MCF 10A (cell line): ENCODE results near the gene ZBTB12. TPM values are rescaled to one million over a fixed set of nuclear protein-coding genes. Genes with fewer than 3 reads are reported as not detected.

ENCODE experiments used
- BruUV-seq: library from RNA; stranded (reverse); fragments of 400-500 nt; replicated peaks from 2 replicates; lab custom pipeline; 2021; lab: Mats Ljungman, UMichigan
- CTCF ChIA-PET: fragments of 300-600 bp; sonication (Branson Sonifier 250); formaldehyde crosslinking; extraction: SDS; loops from one replicate; lab custom pipeline; 2021; ENCODE audit warnings: antibody characterized with exemption, inconsistent platforms; lab: Yijun Ruan, JAX
- POLR2A ChIA-PET: fragments of 300-600, 350-650 bp; sonication (Branson Sonifier 250); formaldehyde crosslinking; extraction: SDS; loops from one replicate; lab custom pipeline; 2020; ENCODE audit warnings: antibody characterized with exemption, inconsistent platforms; lab: Yijun Ruan, JAX
- DNase-seq: peaks from one replicate; pipeline ENCODE4 v3.0.0-alpha.2; 2018; ENCODE audit not compliant: unreplicated experiment
- H3K27ac Mint-ChIP-seq: one replicate; pipeline ENCODE4 v1.8.0; 2022; ENCODE audit warnings: mild to moderate bottlenecking, low read depth, mixed read lengths; ENCODE audit not compliant: unreplicated experiment
- H3K27me3 Mint-ChIP-seq: one replicate; pipeline ENCODE4 v1.8.0; 2022; ENCODE audit warnings: mixed read lengths; ENCODE audit not compliant: insufficient read depth, unreplicated experiment
- H3K36me3 Mint-ChIP-seq: one replicate; pipeline ENCODE4 v1.8.0; 2022; ENCODE audit warnings: mild to moderate bottlenecking, moderate library complexity, mixed read lengths; ENCODE audit not compliant: insufficient read depth, unreplicated experiment
- H3K4me1 Mint-ChIP-seq: one replicate; pipeline ENCODE4 v1.8.0; 2022; ENCODE audit warnings: mixed read lengths; ENCODE audit not compliant: insufficient read depth, unreplicated experiment
- H3K4me3 Mint-ChIP-seq: one replicate; pipeline ENCODE4 v1.8.0; 2022; ENCODE audit warnings: mild to moderate bottlenecking, moderate library complexity, mixed read lengths; ENCODE audit not compliant: unreplicated experiment
- H3K9me3 Mint-ChIP-seq: one replicate; pipeline ENCODE4 v1.8.0; 2022; ENCODE audit warnings: mixed read lengths; ENCODE audit not compliant: unreplicated experiment
- CTCF ChIP-seq: fragments of 200-600 bp; IDR thresholded peaks from one replicate; pipeline ENCODE4 v1.8.0; 2022; ENCODE audit warnings: antibody characterized with exemption, mild to moderate bottlenecking; ENCODE audit not compliant: unreplicated experiment
- intact Hi-C: fragments of 100-400 bp; cut with micrococcal nuclease; formaldehyde crosslinking; loops from 2 replicates; pipeline ENCODE4 v1.14.1; 2022
- total RNA-seq: library from RNA; stranded (reverse); gene quantifications from 2 replicates; pipeline ENCODE4 v1.2.3, GENCODE V29; 2022

Gene ZBTB12
- total RNA-seq, 1 experiment from 2014 or later, result 3.6 TPM

GRCh38 chr6:31922942-31923341 is 21.1 kb upstream of the ZBTB12 start:
- no TSS peak for BruUV-seq
- peaks cover 6% of the 10 kb centered on the region for H3K4me1 Mint-ChIP-seq
- H3K36me3 Mint-ChIP-seq, result no peaks in the 10 kb centered on the region
- POLR2A ChIA-PET, result interaction anchor here (0.7 to 0.9 kb wide), 2 partner anchors 49 to 86 kb away, joined by 3 read pairs; partner anchors contain the start of gene DXO
- peak; percentile 40 for DNase-seq
- no peak overlapping the region for H3K4me3 Mint-ChIP-seq
- H3K27ac Mint-ChIP-seq, result no peak overlapping the region
- H3K27me3 Mint-ChIP-seq, result no peaks in the 10 kb centered on the region
- CTCF ChIA-PET, result interaction anchor here (0.5 to 2.3 kb wide), 3 partner anchors 13 to 50 kb away, joined by 4 to 18 read pairs (median 5); no protein-coding TSS in a partner anchor
- TF ChIP-seq CTCF, result no peak
- no peaks in the 10 kb centered on the region for H3K9me3 Mint-ChIP-seq
- intact Hi-C loops, result no loop called here

GRCh38 chr6:31920811-31921210 is 18.9 kb upstream of the ZBTB12 start:
- ChIA-PET CTCF (interaction anchor here (0.6 to 0.9 kb wide), 3 partner anchors 14 to 31 kb away, joined by 3 to 5 read pairs (median 4); partner anchors contain the start of gene CFB), POLR2A (interaction anchor here (0.6 to 1.4 kb wide), 3 partner anchors 9 to 258 kb away, joined by 3 read pairs; no protein-coding TSS in a partner anchor)
- TF ChIP-seq CTCF, result no peak
- no peaks in the 10 kb centered on the region for H3K9me3 Mint-ChIP-seq
- peaks cover 6% of the 10 kb centered on the region for H3K4me1 Mint-ChIP-seq
- BruUV-seq, result no TSS peak
- intact Hi-C loops, result no loop called here
- DNase-seq, result peak; percentile 34
- no peaks in the 10 kb centered on the region for H3K36me3 Mint-ChIP-seq
- H3K4me3 Mint-ChIP-seq, result no peak overlapping the region
- no peak overlapping the region for H3K27ac Mint-ChIP-seq
- no peaks in the 10 kb centered on the region for H3K27me3 Mint-ChIP-seq

- Mint-ChIP-seq H3K27ac (no peak overlapping the region), H3K4me3 (no peak overlapping the region), H3K9me3 (no peaks in the 10 kb centered on the region), H3K4me1 (peaks cover 6% of the 10 kb centered on the region), H3K27me3 (no peaks in the 10 kb centered on the region), H3K36me3 (no peaks in the 10 kb centered on the region)
- BruUV-seq, result no TSS peak
- intact Hi-C loops, result no loop called here
- ChIA-PET CTCF (interaction anchor here (0.6 kb wide), 1 partner anchor 92 kb away, joined by 3 read pairs; the partner anchor contains the start of gene HSPA1B), POLR2A (interaction anchor here (0.6 to 0.8 kb wide), 4 partner anchors 13 to 268 kb away, joined by 3 to 5 read pairs (median 3); no protein-coding TSS in a partner anchor)
- no peak for TF ChIP-seq CTCF
- DNase-seq, result no peak
Observed at GRCh38 chr6:31919624-31920303, 17.9 kb upstream of the ZBTB12 start.

DNA sequence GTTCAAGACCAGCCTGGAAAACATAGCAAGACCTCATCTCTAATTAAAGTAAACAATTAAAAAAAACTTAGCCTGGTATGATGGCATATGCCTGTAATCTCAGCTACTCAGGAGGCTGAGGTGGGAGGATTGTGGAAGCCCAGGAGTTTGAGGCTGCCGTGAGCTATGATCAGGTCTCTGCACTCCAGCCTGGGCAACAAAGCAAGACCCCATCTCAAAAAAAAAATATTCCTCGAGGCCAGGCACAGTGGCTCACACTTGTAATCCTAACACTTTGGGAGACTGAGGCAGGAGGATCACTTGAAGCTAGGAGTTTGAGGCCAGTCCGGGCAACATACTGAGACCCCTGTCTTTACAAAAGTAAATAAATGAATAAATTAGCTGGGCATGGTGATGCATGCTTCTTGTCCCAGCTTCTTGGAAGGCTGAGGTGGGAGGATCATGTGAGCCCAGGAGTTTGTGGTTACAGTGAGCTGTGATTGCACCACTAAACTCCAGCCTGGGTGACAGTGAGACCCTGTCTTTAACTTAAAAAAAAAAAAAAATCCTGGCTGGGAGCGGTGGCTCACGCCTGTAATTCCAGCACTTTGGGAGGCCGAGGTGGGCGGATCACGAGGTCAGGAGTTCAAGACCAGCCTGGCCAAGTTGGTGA is 16.3 kb upstream of the ZBTB12 start:
- Mint-ChIP-seq H3K9me3 (no peaks in the 10 kb centered on the region), H3K36me3 (no peaks in the 10 kb centered on the region), H3K27me3 (no peaks in the 10 kb centered on the region), H3K4me3 (no peak overlapping the region), H3K27ac (no peak overlapping the region), H3K4me1 (peaks cover 6% of the 10 kb centered on the region)
- POLR2A ChIA-PET, result interaction anchor here (0.6 to 1.7 kb wide), 8 partner anchors 10 to 376 kb away, joined by 3 to 6 read pairs (median 4); partner anchors contain the start of genes CFB and DDX39B
- intact Hi-C loops, result no loop called here
- CTCF ChIA-PET, result interaction anchor here (0.6 to 1.4 kb wide), 4 partner anchors 20 to 371 kb away, joined by 3 to 8 read pairs (median 3); partner anchors contain the start of gene NFKBIL1
- BruUV-seq, result no TSS peak
- DNase-seq, result no peak
- no peak for TF ChIP-seq CTCF
